GM13976 (cell line): ENCODE data around the gene RTEL1.
A peak's percentile ranks its signal among the peaks of the same experiment; 100 is the strongest.

Experiments used
- DNase-seq: peaks from one replicate; pipeline ENCODE4 v3.0.0; 2012; ENCODE audit warnings: low spot score
- in situ Hi-C: fragments of 300-500 bp; cut with MboI; formaldehyde crosslinking; loops from one replicate; pipeline ENCODE4 v1.12.0; 2022; ENCODE audit warnings: low sequenced_read_pairs, mixed read lengths, inconsistent platforms; ENCODE audit not compliant: unreplicated experiment
- TF ChIP-seq, protein P1 (sequence below): IDR thresholded peaks from 2 replicates; pipeline ENCODE4 v1.5.1; 2012; ENCODE audit warnings: borderline replicate concordance, mild to moderate bottlenecking; ENCODE audit not compliant: insufficient read depth; ENCODE audit errors: extremely low read depth, missing control alignments, control extremely low read depth

The RTEL1 gene

DNA sequence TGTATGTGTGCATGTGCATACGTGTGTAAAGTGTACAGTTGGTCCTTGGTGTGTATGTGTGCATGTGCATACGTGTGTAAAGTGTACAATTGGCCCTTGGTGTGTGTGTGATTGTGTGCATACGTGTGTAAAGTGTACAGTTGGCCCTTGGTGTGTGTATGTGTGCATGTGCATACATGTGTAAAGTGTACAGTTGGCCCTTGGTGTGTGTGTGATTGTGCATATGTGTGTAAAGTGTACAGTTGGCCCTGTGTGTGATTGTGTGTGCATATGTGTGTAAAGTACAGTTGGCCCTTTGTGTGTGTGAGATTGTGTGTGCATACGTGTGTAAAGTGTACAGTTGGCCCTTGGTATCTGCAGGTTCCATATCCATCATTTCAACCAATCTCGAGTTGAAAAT is 73.3 kb downstream of the RTEL1 start:
- TF ChIP-seq, protein P1, sequence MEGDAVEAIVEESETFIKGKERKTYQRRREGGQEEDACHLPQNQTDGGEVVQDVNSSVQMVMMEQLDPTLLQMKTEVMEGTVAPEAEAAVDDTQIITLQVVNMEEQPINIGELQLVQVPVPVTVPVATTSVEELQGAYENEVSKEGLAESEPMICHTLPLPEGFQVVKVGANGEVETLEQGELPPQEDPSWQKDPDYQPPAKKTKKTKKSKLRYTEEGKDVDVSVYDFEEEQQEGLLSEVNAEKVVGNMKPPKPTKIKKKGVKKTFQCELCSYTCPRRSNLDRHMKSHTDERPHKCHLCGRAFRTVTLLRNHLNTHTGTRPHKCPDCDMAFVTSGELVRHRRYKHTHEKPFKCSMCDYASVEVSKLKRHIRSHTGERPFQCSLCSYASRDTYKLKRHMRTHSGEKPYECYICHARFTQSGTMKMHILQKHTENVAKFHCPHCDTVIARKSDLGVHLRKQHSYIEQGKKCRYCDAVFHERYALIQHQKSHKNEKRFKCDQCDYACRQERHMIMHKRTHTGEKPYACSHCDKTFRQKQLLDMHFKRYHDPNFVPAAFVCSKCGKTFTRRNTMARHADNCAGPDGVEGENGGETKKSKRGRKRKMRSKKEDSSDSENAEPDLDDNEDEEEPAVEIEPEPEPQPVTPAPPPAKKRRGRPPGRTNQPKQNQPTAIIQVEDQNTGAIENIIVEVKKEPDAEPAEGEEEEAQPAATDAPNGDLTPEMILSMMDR = no peak
- in situ Hi-C loops = no loop called here
- no peak for DNase-seq

DNA sequence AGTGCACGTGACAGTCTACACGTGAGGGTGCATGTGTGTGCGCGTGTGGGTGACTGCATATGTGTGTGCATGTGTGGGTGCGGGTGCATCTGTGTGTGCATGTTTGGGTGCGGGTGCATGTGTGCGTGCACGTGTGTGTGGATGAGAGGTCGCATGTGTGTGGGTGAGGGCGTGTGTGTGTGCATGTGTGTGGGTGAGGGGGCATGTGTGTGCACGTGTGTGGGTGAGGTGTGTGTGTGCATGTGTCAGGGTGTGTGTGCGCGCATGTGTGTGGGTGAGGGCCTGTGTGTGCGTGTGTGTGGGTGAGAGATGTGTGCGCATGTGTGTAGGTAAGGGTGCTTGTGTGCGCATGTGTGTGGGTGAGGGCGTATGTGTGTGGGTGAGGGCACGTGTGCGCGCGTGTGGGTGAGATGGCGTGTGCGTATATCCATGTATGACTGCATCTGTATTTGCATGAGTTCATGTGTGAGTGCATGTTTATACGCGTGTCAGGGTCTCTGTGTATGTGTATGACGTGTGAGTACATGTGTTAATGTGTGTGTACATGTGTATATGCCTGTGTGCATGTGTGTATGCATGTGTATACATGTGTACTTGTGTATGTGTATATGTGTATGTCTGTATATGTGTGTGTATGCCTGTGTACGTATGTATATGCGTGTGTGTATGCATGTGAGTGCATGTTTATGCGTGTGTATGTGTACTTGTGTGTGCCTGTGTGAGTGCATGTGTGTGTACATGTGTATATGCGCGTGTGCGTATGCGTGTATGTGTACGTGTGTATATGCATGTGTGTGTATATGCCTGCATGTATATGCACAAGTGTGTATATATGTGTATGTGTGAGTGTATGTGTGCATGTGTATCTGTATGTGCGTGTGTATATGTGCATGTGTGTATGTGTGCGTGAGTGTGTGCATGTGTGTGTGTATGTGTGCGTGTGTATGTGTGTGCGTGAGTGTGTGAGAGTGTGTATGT is 74.3 kb downstream of the RTEL1 start:
- no peak for DNase-seq
- in situ Hi-C loops = no loop called here
- TF ChIP-seq, protein P1 = no peak

DNA sequence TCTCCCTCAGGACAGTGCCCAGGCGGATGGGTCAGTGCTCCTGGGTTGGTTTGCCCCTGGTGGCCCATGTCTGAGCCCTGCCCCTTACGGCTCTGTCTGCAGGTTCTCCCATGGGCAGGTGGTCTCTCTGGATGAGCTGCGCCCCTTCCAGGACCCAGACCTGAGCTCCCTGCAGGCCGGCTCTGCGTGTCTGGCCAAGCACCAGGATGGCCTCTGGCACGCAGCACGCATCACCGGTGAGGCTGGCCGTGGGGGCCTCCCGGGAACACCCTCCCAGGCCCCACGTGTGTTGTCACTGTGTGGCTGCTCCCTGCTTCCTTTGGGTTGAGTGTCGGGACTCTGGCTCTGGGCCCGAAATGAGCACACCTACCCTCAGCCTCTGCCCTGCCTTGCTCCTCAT is 75.0 kb downstream of the RTEL1 start:
- TF ChIP-seq, protein P1 = no peak
- no peak for DNase-seq
- in situ Hi-C loops = no loop called here

DNA sequence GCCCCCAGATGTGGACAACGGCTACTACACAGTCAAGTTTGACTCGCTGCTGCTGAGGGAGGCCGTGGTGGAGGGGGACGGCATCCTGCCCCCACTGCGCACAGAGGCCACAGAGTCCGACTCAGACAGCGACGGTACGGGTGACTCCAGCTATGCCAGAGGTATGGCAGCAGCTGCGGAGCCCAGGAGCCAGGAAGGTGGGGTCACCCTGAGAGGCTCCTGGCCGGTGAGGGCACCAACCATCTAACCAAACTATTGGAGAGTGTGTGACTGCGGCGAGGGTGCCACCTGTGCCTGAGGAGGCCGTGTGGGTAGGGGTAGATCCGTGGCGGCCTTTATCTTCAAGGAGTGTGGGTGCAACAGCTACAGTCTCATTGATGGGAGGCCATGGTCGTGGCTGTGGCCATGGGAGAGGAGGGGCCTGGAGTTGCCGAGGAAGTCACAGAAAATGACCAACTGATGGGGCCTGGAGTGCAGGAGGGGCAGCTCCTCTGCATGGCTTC is 75.5 kb downstream of the RTEL1 start:
- TF ChIP-seq, protein P1 = no peak
- no peak for DNase-seq
- in situ Hi-C loops = no loop called here

DNA sequence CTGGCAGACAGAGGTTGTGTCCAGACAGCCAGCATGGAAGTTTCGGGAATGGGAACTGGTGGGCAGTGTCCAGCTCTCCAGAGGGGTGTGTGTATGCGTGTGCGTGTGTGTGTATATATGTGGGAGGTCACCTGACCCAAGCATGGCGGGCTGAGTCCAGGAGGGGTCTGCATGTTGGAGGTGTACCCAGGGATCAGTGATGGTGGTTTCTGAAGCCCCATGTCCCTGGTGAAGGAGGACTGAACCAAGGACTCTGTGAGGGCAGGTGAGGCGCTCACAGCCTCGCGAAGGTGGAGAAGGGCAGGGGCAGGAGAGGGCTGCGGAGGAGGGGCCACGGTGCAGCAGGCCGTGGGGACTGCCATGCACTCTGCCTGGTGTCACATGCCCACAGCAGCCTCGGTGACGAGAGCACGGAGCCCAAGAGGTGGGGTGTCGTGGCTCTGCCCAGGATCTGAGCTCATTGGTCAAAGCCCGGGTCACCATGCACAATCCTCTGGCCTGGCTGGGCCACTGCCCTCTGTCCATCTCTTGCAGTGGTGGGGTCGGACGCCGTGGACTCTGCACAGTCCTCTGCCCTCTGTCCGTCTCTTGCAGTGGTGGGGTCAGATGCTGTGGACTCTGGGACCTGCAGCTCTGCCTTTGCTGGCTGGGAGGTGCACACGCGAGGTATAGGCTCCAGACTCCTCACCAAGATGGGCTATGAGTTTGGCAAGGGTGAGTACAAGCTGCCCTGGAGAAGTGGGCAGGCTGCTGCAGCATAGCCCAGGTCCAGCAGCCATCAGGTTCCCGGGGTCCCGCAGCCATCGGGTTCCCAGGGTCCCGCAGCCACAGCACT is 76.2 kb downstream of the RTEL1 start:
- in situ Hi-C loops = no loop called here
- TF ChIP-seq, protein P1 = no peak
- DNase-seq = peak; percentile 21
